NCI-H1417 (cell line): Measurements from ENCODE around the gene MROH9.

Experiments used
- DNase-seq, 3 experiments: peaks; one replicate each; lab custom pipeline; 2025; lab: John Stamatoyannopoulos, UW

Gene MROH9

DNA sequence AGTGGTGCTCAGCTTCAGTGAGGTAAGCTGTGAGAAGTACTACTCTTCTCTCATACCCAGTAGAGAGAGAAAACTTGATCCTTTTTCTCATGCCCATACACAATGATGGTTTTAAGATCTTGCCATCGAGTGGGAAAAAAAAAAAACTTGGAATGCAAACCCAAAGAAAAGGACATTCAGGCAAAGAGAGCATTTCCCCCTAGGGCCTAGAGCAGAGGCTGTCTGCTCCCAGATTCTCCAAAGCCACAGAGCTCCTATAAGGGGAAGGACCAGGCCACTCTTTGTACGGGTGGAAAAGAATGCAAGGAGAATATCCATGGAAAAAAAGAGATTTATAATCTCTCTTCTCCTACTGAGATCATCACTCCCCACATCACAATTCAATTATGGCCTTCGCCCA, 34.9 kb downstream of the MROH9 start:
- no peak for DNase-seq

DNA sequence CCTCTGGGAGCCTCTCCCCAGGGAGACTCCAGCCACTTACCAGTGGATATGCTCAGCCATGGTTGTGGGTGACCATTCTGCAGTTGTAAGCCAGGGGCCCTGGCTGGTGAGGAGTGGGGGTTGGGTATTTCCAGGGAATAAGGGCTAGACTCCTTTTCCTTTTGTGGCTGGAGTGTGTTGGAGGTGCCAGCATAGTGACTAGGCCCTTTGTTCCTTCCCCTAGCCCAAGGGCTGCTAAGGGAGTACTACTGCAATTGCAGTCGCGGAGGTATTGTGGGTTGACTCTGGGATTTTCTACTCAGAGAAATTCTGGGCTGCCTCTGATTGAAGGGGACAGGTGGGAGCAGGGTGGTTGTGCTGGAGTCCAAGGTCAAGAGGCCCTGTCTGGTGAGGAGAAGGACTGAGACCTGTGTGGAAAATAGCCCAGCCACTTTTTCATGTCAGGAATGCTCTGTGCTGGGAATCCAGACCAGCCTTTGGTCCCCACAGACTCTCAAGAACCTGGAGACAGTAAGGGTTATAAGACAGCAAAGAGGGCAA, 43.1 kb downstream of the MROH9 start:
- no peak for DNase-seq

DNA sequence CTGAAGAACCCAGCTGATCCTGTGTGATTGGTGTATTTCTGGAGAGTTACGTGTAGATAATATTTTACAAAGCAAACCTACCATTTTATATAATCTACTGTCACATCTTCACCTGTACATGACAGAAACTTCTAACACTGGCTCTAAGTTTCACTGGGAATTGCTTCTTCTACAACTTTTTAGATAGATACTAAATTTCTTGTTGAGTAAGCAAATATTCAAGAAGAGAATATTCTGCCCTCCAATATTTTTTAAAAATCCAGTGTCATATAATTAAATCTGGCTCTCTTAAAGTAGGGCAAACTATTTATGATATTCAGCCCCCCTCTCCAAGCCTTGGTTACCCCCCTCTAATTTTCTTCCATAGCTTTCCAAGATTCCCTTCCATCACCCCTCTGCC, 50.1 kb downstream of the MROH9 start:
- no peak for DNase-seq

DNA sequence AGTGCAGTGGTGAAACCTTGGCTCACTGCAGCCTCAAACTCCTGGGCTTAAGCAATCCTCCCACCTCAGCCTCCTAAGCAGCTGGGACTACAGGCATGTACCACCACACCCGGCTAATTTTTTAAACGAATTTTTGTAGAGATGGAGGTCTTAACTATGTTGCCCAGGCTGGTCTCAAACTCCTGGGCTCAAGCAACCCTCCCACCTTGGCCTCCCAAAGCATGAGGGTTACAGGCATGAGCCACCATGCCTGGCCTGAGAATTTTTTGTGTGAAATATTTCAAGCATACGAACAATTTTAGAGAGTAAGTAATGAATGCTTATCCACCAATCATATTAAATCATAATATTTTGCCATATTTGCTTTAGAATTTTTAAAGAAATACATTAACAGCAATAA, 51.6 kb downstream of the MROH9 start:
- DNase-seq, result no peak

DNA sequence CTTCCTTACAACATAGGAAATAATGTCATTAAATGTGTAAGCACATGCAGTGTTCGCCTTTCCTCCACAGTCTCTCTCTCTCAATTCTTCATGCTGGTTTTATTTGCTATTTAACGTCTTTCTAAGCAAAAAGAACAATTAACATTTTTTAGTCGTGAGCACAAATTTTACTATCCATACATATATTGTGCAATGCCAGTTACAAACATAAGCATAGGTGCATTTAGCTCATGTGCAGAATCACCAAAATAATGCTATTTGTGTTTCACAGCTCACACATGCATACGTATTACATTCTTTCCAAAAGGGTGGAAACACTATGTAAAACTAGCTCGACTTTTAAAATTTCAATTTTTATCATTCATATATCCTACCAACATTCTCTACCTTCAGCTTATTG, 52.1 kb downstream of the MROH9 start:
- DNase-seq, result no peak

DNA sequence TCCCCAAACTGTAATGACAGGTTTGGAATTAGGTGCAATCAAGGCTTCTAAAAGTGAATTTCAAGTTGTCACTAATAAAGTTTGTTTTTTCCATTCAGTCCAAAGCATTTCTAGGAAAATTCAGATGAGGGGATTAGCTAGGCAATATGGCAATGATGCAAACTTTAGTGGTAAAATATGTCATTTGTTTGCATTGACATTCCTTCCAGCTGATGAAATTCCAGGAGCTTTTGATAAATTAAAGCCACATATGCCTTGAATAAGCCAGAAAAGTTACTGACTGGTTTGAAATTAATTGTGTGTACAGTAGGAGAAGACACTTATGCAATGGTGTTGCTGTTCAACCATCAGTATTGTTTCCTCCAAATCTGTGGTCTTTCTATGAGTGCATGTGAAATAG, 57.8 kb downstream of the MROH9 start:
- DNase-seq, result no peak

DNA sequence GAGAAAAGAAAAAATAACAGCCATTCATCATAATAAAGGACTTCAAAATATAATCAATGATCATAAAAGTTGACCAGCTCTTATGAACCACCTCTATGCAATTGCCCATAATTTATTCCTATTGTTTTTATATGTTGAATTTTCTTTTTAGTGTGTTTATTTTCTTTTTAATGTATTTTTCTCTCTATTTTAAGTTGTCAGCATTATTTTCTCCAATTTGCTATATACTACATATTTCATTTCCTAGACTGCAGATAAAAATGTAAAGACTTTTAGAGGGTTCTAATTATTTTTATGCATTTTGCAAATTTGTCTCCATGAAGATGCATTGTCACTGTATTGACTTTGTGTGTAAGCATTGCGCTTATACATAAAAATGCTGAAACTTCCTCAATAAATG, 58.4 kb downstream of the MROH9 start:
- no peak for DNase-seq

GRCh38 chr1:171014880-171015279, 79.5 kb downstream of the MROH9 start:
- peak in 1 of 3 experiments; percentile 55 for DNase-seq

DNA sequence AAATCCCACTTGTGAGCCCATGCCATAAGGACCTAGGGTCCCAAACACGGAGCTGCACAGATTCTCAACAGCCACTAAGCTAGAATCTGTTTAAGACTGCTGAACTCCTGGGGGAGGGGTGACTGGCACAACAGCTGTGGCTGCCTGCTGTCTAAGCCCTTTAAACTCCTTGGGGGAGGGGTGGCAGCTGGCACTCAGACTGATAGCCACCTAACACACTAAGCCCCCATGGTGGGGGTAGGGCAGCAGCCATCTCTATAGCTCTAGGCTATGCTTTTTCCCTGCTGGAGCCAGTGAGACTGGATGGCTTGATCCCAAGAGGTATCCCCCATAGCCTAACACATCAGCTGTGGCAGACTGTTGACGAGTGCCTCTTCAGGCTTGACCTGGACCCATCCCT, 82.1 kb downstream of the MROH9 start:
- DNase-seq, result peak in 1 of 3 experiments; percentile 41

GRCh38 chr1:171019971-171020370, 84.6 kb downstream of the MROH9 start:
- DNase-seq, result no peak

DNA sequence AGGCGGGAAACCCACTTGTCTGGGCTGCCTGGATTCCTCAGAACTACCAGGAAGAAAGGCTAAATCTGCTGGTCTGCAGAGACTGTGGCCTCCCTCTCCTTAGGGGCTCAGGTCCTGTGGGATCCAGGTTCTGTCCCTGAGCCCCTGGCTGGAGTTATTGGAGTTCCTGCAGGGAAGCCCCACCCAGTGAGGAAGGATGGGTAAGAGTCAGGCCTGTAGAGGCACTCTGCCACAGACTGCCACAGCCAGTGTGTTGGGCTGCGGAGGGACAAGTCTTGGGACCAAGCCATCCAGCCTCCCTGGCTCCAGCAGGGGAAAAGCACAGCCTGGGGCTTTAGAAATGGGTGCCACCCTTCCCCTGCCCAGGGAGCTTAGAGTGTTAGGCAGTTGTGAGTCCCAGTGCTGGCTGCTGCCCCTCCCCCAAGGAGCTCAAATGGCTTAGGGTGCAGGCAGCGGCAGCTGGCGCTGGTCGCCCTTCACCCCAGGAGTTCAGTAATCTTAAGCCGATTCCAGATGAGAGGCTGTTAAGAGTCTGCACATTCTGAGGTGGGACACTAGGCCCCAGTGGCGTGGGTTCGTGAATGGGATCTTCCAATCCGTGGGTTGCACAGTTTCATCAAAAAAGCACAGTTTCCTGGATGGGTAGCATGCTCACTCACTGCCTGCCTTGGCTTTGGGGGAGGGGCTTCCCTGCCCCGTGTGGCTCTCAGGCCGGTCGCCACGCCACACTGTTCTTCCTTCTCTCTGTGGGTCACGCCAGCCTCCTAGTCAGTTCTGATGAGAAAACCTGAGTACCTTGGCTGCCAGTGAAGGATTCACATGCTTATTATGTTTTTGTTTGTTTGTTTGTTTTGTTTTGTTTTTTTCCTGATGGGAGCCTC, 97.7 kb downstream of the MROH9 start:
- no peak for DNase-seq

DNA sequence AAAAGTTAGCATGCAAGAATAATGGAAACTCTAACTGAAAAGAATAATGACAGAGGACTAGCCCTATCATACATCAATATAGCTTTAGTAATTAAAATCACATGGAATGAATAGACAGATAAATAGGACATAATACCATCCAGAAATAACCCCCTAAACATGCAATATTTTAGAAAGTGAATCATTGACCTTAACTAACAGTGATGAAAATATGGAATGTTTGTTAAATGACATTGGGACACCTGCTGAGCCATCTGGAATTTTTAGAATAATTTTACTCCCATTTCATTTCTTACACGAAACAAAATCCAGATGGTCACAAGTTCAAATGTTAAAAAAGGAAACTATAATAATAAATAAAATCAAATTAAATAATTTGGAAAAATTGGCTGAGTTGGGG, 102.3 kb downstream of the MROH9 start:
- no peak for DNase-seq

DNA sequence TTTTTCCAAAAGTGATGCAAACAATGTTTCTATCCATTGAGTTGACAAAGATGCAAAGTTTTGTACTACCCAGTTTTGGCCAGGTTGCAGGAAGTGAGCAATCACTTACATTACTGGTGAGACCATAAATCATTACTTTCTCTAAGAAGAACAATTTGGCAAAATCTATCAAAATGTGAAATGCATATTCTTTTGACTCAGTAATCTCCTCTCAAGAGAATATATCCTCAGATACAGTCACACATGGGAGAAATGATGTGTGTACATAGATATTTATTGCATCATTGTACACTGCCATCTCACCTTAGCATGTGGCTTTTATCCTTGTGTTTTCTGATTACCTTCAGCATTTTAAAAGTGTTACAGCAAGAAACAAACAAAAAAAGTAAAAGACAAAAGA, 103.0 kb downstream of the MROH9 start:
- no peak for DNase-seq

GRCh38 chr1:171048014-171048413, 112.7 kb downstream of the MROH9 start:
- DNase-seq, result no peak

GRCh38 chr1:171052977-171053376, 117.6 kb downstream of the MROH9 start:
- DNase-seq, result no peak

GRCh38 chr1:171055966-171056643, 120.8 kb downstream of the MROH9 start:
- DNase-seq, result no peak

- DNase-seq, result no peak
Measured at GRCh38 chr1:171061425-171062143, 126.2 kb downstream of the MROH9 start.

- DNase-seq, result no peak
Measured at GRCh38 chr1:171062902-171063301, 127.6 kb downstream of the MROH9 start.

GRCh38 chr1:171075041-171075440, 139.7 kb downstream of the MROH9 start:
- DNase-seq, result peak in 1 of 3 experiments; percentile 35

DNA sequence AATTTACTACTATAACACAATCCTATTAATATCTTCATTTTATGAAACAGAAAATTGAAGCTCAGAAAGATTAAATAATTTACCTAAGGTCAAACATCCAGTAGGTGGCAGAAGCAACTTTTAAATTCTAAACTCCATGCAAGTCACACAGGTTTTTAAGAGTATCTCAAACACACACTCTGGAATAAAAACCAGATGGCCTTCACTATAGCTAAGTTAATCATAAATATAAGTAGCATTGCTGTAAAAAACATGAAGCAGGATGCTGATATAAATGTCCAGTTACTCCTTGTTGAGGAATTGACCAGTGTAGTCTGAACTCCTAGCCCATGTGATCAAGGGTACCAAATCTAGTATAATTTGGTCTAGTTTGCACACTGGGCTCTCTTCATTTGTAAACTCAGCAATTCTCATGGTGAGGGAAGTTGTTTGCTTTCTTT, 146.0 kb downstream of the MROH9 start:
- peak in 2 of 3 experiments; percentile 46 to 74 for DNase-seq

DNA sequence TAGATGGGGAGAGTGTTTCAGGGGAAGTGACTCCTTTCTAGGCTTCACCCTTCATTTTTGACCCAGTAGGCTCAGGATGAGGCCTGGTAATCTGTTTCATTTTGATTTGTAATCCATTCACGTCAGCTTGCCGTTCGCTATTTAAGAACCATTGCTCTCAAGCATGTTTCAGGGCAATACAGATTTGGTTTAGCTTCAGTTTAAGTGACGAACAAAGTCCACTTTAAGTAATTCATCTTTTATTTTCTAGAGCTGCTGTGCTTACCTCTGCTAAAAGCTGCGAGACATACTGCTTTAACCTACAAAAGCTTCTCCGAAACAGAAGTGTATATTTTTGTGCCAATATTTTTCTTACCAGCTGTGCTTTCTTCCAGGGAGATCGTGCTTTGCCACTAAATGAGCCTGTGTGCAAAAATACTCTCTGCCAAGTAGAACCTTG, 146.4 kb downstream of the MROH9 start:
- no peak for DNase-seq

DNA sequence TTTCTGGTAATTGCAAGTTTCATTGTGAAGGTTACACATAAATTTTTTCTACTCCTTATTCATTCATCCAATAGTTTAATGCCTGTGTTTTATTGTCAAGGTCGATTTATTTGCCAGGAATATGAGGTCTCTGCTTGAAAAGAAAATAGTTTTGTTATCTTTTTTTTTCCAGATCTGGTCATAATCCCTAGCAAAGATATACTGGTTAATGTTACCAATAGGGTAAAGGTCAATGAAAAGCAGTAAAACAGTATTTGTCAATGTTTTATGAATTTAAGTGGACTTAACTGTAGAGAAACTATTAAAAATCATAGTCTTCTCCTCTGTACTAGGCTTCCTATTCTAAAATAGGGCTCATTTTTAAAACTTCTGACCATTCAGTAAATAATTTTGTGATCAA, 147.3 kb downstream of the MROH9 start:
- DNase-seq, result no peak
